Measurements from ENCODE around the gene SLC2A4.

The SLC2A4 gene

DNA sequence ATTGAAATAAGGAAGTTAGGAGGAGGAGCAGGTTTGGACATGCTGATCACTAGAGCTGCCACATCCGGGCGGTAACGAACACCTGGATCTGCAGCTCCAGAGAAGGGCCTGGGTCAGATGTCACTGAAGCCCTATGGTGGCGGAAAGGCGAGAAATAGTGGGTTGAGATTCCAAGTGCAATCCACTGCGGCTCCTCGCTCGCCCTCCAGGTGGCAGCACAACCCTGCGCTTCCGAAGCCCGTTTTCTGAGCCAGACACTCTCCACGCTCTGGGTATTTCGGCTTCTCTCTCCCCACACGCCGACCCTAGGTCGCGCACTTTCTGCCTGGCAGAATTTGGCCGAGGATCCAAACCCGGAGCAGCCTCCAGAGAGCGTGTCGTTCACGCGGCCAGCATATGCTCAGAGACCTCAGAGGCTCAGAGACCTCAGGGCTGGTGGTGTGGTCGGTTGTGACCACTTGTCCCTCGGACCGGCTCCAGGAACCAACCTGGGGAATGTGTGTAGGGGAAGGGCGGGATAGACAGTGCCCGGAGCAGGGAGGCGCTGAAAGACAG is 922 bp upstream of the SLC2A4 start:
- DNase-seq, result peak; percentile 38

DNA sequence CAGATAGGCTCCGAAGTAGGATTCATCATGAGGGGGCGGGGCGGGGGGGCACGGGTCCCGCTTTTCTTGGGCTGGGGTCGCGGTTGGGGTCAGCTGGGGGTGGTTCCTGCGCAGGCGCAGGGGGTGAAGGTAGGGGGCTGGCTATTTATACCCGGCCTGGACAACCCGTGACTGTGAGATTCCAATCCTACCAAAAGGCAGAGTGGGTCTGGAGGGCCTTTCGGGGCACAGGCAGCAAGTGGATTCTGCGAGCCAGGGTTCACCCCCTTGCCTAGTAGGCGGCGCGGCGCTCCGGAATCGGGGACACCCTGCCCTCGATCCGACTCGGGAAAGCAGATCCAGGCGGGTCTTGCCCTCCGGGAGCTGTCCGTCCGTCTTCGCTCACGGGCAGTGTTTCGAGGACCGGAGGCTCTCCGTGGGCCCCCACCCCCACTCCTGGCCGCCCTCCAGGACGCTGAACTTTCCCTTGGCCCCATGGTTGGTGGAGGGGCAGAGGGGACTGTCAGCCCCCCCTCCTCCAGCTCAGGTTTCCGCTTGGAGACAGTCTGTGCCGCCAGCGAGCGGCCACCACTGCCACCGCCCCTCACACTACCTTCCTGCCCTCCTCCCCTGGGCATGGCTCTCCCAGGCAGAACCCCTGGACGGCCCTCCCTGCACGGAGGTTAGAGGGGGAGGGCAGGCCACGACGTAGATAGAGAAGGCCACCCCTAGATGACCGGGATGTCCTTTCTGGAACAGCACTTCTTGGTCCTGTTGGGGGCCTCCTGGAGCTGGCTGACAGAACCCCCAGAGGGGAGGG is 634 bp downstream of the SLC2A4 start:
- no peak for DNase-seq

DNA sequence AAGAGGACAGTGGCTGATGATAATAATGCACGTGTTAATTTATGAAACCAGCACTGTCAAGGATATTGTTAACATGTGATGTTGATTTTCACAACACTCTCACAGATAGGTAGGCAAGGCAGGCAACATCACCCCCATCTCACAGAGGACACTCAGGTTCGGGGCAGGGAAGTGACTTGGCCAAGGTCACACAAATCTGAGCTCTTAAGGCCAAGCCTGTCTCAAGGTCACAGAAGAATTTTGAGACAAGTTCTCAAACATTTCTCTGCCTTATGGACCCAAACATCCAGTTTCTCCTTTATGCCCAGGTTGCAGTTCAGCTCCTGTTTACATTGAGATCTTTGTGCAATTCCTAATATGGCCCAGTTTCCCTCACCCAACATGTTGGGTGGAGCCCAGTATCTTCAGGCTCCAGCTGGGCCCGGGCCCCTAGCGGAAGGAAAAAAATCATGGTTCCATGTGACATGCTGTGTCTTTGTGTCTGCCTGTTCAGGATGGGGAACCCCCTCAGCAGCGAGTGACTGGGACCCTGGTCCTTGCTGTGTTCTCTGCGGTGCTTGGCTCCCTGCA is 1.3 kb downstream of the SLC2A4 start:
- no peak for DNase-seq

DNA sequence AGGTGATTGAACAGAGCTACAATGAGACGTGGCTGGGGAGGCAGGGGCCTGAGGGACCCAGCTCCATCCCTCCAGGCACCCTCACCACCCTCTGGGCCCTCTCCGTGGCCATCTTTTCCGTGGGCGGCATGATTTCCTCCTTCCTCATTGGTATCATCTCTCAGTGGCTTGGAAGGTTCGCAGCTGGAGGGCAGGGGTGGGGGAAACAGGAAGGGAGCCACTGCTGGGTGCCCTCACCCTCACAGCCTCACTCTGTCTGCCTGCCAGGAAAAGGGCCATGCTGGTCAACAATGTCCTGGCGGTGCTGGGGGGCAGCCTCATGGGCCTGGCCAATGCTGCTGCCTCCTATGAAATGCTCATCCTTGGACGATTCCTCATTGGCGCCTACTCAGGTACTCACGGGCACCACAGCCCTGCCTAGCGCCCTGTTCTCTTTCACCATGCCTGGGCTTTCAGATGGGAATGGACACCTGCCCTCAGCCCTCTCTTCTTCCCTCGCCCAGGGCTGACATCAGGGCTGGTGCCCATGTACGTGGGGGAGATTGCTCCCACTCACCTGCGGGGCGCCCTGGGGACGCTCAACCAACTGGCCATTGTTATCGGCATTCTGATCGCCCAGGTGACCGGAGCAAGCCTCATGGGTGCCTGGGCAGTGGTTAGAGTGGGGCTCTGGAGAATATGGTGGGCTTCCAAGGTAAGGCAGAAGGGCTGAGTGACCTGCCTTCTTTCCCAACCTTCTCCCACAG is 2.1 kb downstream of the SLC2A4 start:
- no peak for DNase-seq

DNA sequence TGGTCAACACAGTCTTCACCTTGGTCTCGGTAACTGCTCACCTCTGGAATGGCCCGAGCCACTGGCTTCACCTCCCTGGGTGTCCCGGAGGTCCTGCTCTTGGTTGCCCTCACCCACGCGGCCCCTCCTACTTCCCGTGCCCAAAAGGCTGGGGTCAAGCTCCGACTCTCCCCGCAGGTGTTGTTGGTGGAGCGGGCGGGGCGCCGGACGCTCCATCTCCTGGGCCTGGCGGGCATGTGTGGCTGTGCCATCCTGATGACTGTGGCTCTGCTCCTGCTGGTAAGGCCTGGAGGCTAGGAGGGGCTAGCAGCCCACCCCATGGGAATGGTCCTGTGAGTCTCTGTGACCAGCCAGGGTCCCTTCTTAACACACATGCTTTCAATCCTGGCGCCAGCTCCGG is 3.4 kb downstream of the SLC2A4 start:
- DNase-seq, result no peak

DNA sequence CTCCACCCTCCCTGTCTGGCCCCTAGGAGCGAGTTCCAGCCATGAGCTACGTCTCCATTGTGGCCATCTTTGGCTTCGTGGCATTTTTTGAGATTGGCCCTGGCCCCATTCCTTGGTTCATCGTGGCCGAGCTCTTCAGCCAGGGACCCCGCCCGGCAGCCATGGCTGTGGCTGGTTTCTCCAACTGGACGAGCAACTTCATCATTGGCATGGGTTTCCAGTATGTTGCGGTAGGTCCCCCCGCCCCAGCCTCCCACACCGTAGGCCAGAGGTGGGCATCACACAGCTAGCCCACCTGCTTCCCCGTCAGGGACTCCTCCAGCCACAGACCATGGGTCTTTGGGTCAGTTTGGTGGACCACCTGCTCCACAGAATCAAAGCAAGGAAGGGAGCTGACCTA is 4.2 kb downstream of the SLC2A4 start:
- no peak for DNase-seq

DNA sequence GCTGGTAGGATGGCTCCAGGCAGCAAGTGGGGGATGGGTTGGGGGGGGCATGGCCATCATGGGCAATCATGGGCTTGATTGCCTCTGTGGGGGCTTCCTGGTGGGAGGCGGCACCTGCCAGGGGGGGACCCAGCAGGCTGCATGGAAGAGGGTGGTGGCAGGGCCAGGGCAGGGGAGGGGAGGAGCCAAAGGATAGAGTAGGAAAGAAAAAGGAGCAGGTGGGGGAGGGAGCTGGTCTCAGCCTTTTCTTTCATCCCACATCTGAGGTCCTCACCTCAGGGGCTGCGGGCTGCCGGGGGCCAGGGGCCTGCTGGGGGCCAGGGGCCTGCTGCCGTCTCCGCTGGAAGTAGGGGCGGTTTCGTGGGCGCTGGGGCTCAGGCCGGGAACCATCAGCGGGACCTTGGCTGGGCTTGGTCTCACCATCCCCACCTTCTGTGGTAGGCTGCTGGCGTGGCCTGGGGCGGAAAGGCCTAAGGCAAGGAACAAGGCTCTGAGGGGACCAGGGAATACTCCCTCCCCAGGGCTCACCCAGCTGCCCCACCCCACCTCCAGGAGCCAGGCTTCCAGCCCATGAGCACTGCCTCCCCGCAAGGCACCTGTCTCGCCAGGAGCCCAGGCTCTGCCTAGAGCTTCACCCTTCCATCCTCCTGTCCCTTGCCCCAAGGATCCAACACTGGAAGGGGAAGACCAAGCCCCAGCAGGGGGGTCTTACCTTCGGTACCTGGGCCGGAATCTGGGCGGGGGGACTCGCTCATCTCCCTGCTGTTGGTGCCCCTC is 7.9 kb downstream of the SLC2A4 start:
- DNase-seq, result no peak

DNA sequence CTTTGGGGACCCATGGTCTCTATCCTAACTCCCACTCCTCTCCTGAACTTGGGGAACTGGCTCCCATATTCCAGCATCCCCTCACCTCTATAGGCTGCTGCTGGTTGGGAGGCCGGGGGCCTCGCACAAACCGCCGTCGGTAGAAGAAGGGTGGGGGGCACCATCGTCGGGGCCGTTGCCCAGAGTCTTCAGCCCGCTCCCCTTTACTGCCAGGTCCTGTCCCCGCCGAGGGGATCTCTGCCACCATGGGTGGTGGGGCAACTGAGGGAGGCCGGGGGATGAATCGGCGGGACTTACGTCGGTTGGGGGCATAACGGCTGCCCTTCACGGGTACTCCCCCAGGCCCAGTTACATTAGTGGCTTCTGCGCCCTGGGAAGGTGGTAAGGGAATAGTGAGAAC is 8.6 kb downstream of the SLC2A4 start:
- no peak for DNase-seq

DNA sequence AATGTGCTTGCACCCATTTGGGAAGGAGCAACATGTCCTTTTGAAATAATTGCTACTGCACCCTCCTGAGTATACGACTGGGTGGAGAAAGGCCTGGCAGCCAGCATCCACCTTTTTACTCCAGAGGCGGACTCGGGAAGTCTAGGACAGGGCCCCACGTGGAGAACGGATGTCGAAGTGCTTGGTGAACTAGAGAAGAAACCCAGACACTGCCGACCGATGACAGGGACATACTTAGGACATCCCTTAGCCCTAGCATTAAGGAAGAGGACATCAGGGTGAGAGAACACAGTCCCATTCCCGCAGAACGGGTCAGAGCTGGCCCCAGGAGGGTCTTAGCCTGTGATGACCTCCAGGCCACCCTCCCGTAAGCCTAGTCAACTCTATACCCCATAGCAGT is 9.2 kb downstream of the SLC2A4 start:
- DNase-seq, result no peak

DNA sequence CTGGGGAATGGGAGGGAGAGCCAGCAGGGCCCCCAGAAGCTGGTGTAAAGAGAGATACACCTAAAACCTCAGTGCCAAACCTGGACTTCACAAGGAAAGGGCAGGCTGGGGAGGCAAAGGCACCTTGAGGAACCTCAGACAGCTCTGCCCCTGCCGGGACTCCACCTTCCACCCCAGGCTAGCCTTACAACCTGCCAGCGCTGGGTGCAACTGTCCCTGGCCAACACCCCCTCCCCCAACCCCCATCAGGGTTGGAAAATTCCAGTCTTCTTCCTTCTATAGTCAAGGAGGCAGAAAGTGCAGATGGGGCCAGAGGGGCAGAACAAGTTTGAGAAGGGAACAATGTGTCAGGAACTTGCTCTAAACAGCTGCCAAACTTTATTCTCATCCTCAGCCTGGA is 10.7 kb downstream of the SLC2A4 start:
- no peak for DNase-seq

DNA sequence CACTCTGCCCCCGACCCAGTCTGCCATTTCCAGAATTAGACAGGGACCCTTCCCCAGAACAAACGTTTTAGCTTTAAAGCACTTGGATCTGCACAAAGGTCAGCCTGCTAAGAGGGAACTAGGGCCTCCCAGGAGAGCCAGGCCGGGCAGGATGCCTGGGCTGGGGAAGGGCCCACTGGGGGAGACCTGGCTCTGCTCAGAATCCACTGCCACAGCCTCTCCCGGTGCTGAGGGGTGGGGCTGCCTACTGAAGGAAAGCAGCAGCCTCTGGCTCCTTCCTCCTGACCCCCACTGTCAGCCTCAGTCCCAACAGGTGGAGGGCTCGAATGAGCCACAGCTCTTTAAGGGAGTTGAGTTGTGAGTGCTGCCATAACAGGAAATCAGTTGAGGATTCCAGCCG is 11.2 kb downstream of the SLC2A4 start:
- no peak for DNase-seq

DNA sequence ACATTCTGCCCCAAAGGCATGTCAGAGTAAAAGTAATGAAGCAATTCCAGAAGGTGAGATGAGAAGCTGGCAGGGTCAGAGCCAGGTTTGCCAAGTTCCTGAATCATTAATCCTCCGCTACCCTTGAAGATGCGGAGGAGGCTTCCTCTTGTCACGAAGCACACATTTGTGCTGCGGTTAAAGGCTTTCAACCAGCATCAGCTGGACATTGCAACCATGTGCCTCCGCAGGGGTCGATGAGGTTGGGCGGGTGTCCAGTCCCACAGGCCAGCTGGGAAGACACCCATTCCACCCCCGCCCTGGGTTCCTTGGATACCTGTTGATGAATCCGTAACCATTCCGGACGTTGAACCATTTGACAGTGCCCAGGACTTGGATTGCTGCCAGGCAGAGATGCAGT is 11.6 kb downstream of the SLC2A4 start:
- no peak for DNase-seq

DNA sequence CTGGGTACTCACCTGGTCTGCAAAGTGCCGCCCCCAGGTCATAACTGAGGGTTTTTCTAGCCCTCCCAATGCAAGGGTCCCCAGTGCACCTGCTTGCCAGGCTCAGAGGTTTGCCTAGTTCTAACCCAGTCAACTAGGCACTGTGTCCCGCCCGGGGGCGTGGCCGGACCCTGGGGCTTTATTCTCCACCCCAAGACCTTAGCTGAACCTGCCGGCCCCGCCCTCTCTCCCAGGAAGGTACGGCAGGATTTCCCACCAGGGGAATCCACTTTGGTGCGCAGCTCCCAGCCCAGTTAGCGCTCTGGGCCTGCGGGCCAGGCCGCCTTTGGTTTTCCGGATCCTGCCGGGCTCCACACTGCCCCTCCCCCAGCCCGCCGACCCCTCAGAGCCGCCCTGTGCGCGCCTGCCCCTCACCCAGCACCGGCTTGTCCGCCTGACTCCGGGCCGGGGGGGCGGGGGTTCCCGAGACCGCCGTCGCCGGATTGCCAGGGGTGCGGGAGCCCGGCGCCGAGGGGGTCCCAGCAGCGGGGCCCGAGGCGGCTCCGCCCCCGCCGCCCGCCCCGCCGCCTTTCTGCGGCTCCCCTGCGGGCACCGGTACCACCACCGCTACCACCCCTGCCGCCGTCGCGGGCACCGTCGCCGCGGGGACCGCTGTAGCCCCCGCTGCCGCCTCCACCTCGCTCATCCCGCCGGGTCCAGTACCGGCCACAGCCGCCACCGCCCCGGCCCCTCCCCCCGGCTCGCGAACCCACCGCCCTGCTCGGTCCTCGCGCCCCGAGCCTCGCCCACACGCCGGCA is 12.5 kb downstream of the SLC2A4 start:
- DNase-seq, result no peak

DNA sequence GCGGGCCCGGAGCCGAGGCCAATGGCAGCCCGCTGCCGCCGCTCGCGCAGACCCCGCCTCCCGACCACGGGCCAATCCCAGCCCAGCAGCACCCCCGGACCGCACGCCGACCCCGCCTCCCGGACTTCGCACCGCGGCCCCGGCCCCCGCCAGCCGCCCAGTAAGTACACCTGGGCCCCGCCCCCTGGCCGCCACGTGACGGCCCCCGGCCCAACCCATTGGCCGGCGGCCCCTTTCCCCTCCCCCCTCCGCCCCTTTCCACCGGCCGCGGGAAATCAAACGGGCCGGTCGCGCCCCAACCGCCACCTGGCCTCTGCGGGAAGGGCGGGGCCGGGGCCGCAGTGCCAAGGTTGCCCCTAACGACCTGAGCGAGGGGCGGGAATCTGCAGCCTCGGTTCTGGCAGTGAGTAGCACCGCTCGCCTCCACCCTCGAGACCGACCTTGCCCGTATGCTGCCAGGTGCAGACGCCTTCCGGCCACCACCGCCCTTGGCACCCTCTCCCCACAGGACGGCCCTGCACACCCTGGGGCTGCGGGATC is 13.2 kb downstream of the SLC2A4 start, which contains the start of gene YBX2:
Gene YBX2, minus strand, starts transcription at position 26 of the 540 bp plus-strand sequence. CDS start 139 bp downstream, outside the sequence.
- DNase-seq, result no peak

DNA sequence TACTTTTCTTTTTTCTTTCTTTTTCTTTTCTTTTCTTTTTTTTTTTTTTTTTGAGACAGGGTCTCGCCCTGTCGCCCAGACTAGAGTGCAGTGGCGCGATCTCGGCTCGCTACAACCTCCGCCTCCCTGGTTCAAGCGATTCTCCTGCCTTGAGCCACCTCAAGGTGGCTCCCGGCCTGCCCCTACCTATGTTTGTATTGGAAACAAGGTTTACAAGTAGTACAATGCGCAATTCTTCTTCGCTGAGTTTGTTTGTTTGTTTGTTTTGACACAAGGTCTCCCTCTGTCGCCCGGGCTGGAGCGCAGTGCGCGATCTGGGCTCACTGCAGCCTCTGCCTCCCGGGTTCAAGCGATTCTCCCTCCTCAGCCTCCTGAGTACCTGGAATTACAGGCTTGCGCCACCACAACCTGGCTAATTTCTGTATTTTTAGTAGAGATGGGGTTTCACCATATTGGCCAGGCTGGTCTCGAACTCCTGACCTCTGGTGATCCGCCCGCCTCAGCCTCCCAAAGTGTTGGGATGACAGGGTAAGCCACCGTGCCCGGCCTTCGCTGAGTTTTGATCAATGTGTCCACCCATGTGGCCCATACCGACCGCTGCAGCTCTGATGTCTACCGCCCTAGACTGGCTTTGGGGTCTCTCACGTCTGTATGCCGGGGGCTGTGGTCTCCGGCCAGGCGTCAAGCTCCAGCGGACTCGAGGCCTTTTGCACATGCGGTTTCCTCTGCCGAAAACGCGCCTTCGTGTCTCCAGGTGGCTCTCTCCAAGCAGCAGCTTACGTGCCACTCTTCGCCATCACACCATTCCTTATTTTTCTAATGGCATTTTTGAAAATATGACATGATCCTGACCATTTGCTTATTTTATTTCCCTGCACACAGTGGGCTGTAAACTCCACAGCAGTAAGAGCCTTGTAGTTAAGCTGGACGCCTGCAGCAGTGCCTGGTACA is 14.0 kb downstream of the SLC2A4 start:
- DNase-seq, result no peak

DNA sequence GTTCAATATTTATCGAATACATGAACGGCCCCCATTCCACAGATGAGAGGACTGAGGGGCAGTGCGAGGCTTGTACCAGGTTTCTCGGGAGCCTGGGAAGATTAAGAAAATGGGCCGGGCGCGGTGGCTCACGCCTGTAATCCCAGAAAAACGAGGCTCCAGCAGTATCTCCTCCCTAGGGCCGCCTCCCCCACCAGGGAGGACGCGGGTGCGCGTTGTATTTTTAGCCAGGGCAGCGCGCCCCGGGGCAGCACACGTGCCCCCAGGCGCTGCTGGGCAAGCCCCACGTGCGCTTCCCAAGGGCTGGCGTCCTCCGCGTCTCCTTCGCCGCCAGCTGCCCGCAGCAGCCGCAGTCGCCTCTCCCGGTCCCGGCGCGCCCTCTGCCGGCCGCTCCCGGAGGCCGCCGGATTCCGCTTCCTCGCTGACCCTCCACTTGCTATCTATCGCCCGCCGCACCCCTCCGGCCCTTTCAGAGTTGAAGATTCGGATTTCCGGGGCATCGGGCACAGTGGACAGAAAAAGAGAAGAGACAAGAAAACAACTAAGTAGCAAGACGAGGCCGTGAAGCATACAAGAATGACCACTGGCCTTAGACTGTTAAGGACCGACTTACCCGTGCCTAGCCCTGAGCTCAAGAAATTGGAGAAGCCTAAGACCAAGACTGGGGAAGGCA is 14.8 kb downstream of the SLC2A4 start:
- peak; percentile 27 for DNase-seq

DNA sequence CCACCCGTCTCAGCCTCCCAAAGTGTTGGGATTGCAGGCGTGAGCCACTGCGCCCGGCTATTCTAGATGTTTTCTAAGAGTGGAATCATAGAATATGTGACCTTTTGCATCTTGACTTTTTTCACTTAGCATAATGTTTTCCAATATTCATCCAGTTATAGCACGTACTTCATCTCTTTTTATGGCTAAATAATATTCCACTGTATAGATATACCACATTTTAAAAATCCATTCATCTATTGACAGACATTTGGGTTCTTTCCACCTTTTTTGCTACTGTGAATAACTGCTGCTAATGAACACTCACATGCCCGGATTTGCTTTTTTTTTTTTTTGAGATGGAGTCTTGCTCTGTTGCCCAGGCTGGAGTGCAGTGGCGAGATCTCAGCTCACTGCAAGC is 22.7 kb downstream of the SLC2A4 start:
- DNase-seq, result no peak

DNA sequence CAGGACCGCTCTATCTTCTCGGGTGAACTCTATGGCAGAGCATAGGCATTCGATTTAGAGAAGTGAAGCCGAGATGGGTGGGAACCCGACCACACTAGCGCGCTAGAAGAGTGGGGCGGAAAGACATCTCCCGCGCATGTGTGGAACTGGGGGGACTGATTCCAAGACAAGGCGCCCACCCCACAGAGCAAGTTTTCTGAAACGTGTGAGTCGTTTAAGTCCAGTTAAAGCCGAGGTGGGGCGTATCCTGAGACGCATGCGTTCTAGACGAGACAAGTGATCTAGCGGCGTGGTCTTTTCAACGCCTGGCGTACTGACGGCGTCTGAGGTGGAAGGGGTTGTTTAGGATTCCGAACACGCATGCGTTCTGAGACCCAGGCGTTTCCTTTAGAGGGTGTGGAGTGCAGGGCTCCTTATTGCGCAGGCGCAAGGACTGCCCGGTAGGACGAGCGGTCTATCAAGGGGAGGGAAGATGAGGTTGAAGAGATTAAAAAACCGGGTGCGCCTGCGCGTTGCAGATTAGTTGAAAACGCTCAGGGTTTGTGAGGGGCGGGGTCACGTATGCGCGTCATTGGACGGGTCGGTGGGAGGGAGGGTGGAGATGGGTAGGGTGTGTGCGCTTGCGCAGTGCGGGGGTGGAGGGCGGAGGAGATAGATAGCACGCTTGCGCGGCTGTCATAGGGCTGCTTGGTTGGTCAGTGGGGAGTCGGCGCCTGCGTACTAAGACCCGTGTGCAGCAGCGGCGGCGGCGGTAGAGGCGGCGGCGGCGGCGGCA is 25.6 kb downstream of the SLC2A4 start, which contains the start of gene EIF5A:
Gene EIF5A, plus strand, starts transcription at position 718 of the 775 bp plus-strand sequence. CDS start 2,008 bp downstream, outside the sequence.
- DNase-seq, result peak; percentile 96

Data from NK-92 treated with Interleukin-12 subunit alpha and Interleukin-12 subunit beta, amount 100 ng/mL, for 24 hours (cell line).